COLO668 (cell line): ENCODE data around the gene DPF1.
A peak's percentile ranks its signal among the peaks of the same experiment; 100 is the strongest.
"Not testable (repeated sequence)": the region's sequence is repeated elsewhere in the genome, so short reads cannot be mapped to it uniquely, and the experiment has no call there.

ENCODE experiments used
- DNase-seq: peaks from one replicate; lab custom pipeline; 2025; ENCODE audit not compliant: unreplicated experiment; lab: John Stamatoyannopoulos, UW

The DPF1 gene

GRCh38 chr19:38250821-38251563, 27.0 kb upstream of the DPF1 start:
- DNase-seq: peak; percentile 15

GRCh38 chr19:38250428-38250820, 26.4 kb upstream of the DPF1 start:
- DNase-seq: no peak

GRCh38 chr19:38248421-38248820, 24.4 kb upstream of the DPF1 start:
- no peak for DNase-seq

- no peak for DNase-seq
Observed at GRCh38 chr19:38247734-38248268, 23.8 kb upstream of the DPF1 start.

GRCh38 chr19:38247126-38247525, 23.1 kb upstream of the DPF1 start:
- DNase-seq: no peak

- no peak for DNase-seq
Observed at GRCh38 chr19:38245826-38246498, 21.9 kb upstream of the DPF1 start.

- no peak for DNase-seq
Observed at GRCh38 chr19:38243279-38243673, 19.3 kb upstream of the DPF1 start.

- DNase-seq: no peak
Observed at GRCh38 chr19:38239816-38240215, 15.8 kb upstream of the DPF1 start.

- DNase-seq: no peak
Observed at GRCh38 chr19:38234615-38235014, 10.6 kb upstream of the DPF1 start.

- DNase-seq: peak; percentile 76
Observed at GRCh38 chr19:38233740-38234251, 9.8 kb upstream of the DPF1 start.

GRCh38 chr19:38231918-38232317, 7.9 kb upstream of the DPF1 start:
- DNase-seq: no peak

- DNase-seq: not testable (repeated sequence)
Observed at GRCh38 chr19:38230506-38231133, 6.6 kb upstream of the DPF1 start.

GRCh38 chr19:38229585-38230073, 5.6 kb upstream of the DPF1 start:
- peak; percentile 92 for DNase-seq

GRCh38 chr19:38228491-38229439, 4.7 kb upstream of the DPF1 start:
- peak; percentile 67 for DNase-seq

- no peak for DNase-seq
Observed at GRCh38 chr19:38228005-38228377, 4.0 kb upstream of the DPF1 start.

GRCh38 chr19:38227287-38228004, 3.4 kb upstream of the DPF1 start:
- DNase-seq: no peak

- not testable (repeated sequence) for DNase-seq
Observed at GRCh38 chr19:38224863-38225218, 819 bp upstream of the DPF1 start.

- no peak for DNase-seq
Observed at GRCh38 chr19:38223617-38224013, 407 bp downstream of the DPF1 start.

GRCh38 chr19:38223119-38223523, 901 bp downstream of the DPF1 start:
- DNase-seq: no peak
